Activated naive CD8-positive, alpha-beta T cell treated with anti-CD3 and anti-CD28 coated beads, Interleukin-2, amount 50 U/mL, for 16 hours (primary cell): ENCODE measurements around the gene EXOC4.

Source experiments
- DNase-seq: peaks from one replicate; pipeline ENCODE4 v3.0.0-alpha.2; 2020; ENCODE audit warnings: low read depth, low spot score

Gene EXOC4

DNA sequence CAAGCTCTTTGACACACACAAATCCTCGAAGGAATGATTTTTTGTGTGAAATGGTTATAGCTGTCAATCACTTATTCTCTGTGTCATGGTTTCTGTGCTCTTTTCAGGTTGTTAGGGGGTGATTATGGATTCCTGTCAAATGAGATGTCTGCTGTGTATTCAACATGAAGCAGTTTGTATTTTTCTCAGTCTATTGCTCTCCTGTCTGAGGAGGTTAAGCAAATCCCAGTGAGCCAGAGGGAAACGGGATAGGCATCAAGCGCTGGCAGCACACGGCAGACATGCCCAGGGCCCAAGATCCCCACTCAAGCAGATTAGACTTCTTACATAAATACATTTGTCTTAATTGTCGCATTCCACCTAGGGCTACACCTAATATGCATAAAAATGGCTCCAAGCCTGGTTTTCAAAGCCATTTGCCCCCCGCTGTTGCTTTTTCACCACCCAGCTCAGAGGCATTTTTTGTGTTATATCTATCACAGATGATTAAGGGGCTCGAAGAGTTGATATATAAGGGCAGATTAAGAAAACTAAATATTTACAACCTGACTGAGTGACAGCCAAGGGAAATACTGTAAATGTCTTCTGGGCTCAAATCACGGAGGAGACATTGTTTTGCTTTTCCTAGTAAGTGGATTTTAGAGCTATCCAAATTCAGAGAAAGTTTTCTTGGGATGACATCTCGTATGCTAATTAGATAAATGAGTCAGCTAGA is 681.5 kb downstream of the EXOC4 start:
- DNase-seq: no peak

DNA sequence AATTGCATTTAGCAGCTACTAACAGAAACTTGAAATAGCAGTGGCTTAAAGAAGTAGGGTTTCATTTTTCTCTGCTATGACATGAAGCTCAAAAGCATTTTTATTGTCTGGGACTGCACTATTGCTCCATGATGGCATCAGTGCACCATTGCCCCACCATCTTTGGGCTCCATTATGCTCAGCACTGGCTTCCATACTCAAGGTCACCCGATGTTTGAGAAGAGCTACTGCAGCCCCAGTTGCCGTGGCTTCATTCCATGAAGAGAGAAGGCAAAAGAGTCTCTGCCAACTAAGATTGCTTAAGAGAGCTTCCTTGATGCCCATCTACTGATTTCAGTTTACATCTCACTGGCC is 682.1 kb downstream of the EXOC4 start:
- DNase-seq: no peak

DNA sequence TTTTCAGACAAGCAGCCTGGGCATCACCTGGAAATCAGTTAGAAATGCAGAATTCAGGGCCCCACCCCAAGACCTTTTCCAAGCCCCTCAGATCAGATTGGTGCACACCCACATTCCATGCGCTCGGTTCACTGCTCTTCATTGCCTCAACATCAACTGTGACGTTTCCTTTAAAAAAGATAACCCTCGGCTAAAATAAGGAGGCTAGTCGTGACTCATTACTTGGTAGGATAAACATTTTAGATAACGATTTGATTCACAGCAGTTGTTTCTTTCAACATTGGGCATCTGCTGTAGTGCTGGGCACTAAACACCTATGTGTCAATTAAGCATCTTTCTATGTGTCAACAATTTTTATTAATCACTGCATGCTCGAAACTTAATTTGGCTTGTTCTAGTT is 683.2 kb downstream of the EXOC4 start:
- DNase-seq: no peak

DNA sequence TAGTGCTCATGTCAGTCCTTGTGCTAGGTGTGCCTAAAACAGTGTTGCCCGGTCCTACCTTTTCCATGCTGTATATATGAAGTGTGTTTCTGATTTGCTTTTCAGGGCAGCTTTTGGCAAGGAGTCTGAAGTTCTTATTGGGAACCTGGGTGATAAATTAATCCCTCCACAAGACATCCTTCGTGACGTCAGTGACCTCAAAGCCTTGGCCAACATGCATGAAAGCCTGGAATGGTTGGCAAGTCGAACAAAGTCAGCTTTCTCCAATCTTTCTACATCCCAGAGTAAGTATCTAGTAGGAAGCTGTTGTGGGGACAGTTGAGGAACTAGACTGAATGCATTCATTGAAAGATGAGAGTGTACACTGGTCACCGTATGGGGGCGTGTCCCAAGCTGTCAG is 684.9 kb downstream of the EXOC4 start:
- no peak for DNase-seq

DNA sequence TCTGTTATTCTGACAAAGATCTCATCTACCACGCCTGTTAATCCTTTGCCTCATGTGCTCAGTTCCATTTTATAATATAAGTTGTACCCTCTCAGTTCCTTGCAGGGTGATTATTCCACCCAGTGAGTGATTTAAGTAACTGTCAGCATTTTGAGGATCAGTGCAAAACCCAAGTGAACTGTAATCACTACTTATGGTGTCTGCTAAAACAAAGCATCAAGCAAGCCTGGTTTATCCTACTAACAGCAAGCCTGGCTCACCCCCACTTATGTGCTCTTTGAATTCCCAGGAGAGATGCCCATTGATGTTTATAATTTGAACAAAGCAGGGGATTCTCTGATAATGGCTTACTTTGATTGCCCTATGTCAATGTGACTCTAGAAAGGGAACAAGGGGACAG is 687.5 kb downstream of the EXOC4 start:
- no peak for DNase-seq

DNA sequence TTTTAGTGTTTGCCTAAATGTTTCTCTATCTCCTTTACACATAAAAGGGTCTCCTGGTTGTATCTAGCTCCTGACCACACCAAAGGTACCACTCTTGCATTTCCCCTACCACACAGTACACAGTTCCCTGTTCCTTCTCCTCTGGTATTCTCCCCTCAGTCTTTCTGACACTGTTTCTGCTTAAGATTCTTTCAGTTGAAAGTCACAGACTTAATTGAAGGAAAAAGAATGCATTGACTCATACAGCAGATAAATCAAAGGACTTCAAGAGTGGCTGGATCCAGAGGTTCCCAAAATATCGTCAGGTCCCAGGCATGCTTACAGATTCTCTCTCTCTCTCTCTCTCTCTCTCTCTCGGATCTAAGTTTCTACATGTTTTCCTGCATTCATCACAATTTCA is 688.6 kb downstream of the EXOC4 start:
- no peak for DNase-seq

DNA sequence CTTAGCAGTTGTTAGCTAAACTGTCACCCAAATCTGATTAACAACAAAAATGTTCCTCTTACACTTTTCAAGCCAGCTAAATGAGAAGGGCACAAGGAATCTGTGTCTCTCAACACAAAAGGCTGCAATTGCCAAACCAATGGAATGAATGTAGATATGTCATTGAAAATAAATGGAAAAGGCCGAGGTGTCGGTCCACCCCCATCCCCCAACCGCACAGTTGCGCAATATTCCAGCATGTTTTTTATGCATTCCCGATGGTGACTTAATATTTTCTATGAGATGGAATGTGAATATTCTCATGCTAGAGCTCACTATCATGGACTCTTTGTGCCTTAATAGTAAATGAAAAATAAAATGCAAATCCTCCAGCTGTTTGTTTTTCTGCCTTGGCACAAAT is 692.6 kb downstream of the EXOC4 start:
- no peak for DNase-seq

DNA sequence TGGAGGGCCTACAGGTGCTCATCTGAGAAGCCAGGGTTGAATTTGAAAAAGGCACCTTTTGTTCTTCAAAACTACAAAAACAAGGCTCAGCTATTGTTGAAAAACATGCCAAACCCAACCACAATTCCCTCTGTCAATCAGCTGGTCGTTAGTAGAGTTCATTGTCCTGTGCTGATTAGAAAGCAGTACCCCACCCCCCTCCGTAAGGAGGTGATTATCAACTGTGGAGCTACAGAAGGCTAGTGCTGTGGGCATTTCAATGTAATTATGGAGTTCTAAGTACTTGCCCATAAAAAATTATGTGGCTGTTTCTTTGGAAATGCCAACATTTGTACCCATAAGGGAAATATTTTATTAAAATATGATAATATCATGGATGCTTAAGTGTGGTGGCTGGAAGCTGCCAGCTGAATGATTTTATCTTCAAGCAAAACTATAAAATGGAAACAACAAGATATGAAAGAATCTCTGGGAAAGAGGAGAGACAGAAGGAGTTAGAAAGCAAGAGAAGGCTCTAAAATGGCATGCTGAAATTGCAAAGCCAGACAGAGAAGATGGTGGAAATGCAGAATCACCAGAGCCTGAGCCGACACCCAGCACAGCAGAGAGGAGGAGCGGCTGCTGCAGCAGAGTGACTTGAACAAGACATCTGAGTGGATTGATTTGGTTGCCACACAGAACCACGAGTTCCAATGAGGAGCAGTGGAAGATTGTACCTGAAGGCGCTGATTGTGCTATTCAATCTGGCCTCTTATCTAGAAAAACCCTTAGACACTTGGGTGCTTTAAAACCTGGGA is 694.8 kb downstream of the EXOC4 start:
- no peak for DNase-seq

DNA sequence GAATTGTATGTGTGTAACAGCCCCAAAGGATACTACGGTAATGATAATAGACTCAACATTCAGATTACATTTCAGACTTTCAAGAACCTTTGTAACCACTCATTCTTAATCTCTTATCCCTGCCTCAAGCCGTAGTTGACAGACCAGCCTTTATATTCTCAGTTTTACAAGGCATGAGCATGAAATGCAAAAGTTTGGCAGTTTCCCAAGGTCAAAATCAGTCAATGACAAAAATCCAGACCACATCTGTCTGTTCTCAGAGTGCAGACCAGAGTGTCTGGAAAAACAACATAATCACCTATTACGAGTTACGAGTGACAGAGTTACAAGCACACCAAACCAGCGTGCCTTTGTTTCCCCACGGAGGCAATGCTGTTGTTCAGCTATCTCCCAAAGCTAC is 695.7 kb downstream of the EXOC4 start:
- DNase-seq: no peak

DNA sequence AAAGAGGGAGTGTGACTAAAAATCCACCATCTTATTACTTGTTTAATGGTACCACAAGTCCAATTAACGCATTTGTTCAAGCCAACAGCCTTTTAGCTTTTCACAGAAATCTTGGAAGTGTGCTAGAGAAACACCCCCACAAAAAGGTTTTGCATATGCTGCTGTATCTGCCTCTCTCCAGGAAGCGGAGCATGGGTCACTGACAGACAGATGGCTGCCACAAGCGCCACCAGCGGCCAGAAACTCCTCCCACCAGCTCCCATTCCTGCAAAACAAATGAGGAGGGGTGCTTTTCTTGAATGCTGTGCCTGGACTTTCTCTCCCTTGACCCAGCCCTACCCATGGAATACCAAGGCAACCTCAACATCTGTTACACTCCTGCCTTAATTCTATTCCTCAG is 698.0 kb downstream of the EXOC4 start:
- no peak for DNase-seq

DNA sequence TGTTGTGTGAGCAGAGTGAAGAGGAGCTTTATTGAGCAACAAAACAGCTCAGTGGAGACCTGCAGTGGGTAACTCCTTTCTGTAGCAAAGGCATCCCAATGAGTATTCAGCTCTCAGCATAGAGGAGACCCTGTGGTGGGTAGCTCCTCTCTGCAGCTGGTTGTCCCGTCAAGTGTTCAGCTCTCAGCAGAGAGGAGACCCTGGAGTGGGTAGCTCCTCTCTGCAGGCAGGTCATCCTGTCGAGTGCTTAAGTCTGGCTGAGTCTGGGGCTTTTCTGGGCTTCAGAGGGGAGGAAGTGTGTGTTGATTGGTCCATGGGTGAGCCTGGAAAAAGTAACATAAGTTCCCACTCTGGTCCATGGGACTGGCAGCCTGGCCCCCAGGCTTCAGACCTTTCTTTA is 702.3 kb downstream of the EXOC4 start:
- DNase-seq: no peak

DNA sequence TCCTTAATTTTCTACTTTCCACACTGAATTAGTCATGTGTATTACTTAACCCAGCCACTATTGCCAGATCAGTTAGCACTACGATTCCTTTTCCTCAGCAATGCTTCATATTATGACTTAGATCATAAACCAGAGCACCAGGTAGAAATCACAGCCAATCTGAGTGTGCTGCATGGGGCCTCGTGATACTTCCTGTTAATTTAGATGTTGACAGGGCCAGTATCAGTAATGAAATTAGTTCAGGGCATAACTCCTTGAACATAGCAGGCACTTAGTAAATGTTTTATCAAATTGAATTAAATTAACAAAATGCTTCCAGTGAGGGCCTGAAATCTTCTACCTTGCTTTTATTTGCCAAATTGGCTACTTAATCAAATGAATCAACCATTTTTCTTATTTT is 705.0 kb downstream of the EXOC4 start:
- no peak for DNase-seq

DNA sequence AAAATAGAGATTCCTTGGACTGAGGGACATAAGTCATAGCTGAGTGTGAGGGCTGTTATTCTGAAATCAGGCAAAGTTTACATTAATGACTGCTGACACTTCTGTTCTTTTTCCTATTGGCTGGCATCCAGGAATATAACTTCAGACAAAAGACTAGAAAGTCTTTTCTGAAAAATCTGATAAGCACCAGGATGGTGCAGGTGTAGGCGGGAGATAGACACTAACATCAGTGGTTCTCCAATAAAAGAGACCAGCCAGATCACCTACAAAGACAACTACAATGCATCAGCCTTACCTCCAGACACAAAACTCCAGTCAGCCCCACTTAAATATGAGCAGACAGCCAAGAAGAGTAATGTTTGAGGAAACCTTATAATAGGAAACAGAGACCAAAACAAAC is 705.9 kb downstream of the EXOC4 start:
- no peak for DNase-seq

DNA sequence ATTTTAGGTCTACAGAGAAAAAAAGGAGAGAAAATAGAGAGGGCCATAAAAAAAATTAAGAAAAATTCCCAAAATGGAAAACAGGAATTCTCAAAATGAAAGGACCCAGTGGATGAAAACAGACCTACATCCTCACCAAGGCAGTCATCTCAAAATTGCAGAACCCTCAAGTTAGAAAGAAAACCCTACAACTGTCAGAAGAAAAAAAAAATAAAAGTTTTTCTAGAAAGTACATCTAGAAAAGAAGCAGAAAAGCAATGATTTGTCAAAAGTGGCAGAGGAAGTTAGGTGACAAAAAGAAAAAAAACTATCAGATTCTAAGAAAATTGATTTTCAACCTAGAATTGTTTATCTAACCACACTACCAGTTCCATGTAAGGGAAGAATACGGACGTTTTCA is 706.6 kb downstream of the EXOC4 start:
- no peak for DNase-seq

DNA sequence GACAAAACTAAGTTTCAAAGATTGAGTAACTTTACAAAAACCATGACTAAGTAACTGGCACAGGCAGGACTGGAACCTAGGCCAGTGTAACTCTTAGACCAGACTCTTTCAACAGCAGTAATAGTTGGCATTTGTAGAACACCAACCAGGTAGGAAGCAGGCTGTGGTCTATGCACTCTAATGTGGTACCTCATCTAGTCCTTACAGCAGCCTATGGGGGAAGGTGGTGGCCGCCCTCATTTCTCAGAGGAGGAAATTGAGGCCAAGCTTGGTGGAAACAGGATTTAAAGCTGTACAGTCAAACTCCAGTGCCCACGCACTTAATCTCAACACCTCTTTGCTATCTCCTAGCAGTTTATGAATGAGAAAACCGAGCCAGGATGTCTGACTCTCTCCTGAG is 708.8 kb downstream of the EXOC4 start:
- DNase-seq: no peak

DNA sequence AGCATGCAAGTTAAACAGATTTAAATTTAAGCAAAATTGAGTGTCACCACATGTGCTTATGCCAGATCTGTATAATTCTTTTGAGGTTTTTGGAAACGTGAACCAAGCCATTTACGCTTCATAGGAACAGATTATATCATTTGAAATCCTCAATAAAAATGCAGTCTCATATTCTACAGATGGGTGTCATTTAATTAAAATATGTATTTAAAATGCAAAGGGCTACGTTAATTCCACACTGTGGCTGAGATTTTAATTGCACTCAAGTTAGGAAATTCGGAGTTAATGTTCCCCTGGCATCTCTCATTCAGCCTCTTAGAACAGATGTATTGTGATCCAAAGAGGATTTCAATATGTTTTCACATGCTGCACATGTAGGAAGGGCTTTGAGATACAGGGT is 709.8 kb downstream of the EXOC4 start:
- no peak for DNase-seq

DNA sequence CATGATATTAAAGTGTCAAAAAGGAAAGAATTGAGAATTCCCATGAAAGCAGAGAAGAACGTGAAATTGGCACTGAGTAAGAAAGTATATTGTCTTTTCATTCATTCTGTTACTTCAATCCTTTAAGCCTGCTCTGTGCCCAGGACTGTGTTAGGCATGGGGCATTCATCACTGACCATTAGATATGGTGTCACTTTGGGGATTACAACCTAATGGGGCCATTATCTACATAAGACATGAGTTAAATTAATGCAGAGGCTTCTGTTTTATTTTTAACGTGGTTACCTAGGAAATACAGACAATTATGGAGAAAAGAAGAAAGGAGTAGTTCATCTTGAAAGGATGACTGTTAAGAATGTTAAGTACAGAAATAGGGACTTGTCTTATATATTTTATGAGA is 710.8 kb downstream of the EXOC4 start:
- DNase-seq: no peak

DNA sequence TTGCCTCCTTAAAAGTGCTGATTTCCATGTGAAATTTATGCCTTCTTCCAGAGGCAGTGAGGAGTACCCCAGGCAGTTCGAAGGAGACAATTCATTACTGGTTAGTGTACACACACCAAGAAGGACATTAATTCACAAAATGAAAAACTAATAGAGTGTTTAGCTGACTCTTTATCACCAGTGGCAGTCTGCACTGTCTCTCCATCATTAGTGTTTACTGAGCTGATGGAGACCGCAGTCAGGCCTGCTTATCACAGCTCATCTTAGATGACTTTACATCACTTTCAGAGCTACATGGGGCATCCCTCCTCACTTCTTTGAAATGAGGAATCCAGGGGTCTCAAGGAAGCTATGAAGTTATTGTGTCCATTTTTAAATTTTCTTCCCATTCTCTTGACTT is 718.7 kb downstream of the EXOC4 start:
- no peak for DNase-seq

DNA sequence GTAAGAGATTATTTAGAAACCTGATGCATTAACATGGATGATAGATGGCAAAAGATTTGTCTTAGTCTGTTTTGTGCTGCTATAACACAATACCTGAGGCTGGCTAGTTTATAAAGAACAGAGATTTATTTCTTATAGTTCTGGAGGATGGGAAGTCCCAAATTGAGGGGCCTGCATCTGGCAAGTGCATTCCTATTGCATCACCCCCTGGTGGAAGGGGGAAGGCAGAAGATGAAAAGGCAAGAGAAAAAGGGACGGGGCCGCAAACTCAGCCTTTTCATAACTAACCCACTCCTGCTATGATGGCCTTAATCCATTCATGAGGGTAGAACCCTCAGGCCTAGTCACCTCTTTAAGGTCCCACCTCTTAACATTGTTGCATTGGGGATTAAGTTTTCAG is 720.8 kb downstream of the EXOC4 start:
- no peak for DNase-seq

DNA sequence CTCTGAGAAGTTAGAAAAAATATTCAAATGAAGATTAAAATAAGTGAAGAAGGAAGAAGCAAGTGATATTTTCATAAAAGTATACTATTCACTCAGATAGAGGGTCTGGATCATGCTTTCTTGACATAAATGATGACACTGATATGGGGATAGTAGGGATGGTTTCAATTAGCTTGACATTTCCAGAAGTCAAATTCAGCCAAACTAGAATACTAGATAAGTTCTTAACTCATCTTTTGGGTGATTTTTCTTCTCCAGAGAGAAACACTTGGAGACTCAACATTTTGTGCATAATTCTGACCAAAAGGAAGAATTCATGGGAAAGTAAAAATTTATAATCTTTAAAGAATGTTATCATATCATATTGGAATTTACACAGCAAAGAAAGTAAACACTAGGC is 722.3 kb downstream of the EXOC4 start:
- DNase-seq: no peak

DNA sequence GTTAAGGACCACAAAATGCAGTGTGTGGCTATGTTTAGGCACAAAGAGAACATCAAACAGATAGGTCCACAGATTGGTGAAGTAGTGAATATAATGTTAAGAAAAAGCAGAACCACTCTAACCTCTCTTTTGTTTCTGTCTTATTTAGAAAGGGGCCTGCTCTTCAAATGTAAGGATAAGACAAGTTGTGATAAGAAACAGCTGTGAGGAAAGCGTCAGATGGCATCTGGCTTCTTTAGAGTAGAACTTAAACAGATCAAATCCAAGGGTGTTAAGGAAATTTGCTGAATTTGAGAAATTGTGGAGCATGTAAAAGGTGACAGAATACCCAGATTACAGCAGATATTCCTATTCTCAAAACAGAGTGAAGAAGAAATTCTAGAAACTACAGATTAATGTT is 723.3 kb downstream of the EXOC4 start:
- no peak for DNase-seq

DNA sequence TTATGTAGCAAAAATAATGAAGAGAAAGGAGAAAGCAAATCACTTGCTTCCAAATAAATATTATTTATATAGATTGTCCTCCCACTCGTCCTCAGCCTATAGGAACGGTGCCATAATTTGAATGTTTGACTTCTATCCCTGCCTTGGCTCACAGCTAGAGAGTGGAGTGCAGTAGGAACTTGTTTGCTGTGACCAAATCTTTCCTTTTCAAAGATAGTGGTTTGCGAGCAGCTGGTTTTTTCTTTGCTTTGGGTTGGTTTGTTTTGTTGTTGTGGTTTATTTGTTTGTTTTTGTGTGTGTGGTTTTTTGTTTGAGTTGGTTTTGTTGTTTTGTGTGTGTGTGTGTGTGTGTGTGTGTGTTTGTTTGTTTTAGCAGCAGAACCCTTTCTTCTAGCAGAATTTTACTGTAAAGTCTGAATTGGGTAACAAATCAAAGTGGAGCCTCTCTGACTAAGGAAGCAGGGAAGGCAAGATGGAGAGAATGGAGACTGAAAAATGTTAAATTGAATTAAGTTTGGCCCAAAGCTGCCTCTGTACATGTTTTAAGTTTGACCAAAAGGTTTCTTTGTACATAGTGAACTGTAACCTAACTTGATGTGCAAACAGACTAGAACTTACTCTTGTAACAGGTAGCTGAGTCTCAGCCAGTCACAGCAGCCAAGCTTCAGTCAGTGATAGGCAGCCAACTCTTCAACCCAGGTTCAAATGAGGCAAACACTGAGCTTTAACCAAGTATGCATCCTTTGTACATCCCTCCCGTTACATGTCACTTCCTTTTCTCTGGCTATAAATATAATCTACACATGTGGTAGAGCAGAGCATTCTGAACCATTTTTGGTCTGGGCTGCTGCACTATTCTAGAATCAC is 724.8 kb downstream of the EXOC4 start:
- no peak for DNase-seq
